Measurements from ENCODE around the gene CNTN2. TPM values are rescaled to one million over a fixed set of nuclear protein-coding genes. Genes with fewer than 3 reads are reported as not detected.

Gene CNTN2
- total RNA-seq, 1 donor from 2014 or later: not detected

- peaks cover 49% of the 10 kb centered on the region for H3K27me3 ChIP-seq (ENCODE audit: control insufficient read depth, insufficient read depth, low read length)
- DNase-seq (ENCODE audit: low read depth): no peak
These were observed 6.5 kb downstream of the CNTN2 start for GRCh38 chr1:205049479-205049878.

GRCh38 chr1:205052690-205053089, 9.7 kb downstream of the CNTN2 start:
- H3K27me3 ChIP-seq (ENCODE audit: control insufficient read depth, insufficient read depth, low read length): peaks cover 29% of the 10 kb centered on the region
- no peak for DNase-seq (ENCODE audit: low read depth)
- TF ChIP-seq CTCF (IDR thresholded peaks at IDR 0.05; ENCODE audit: insufficient read depth, low read length, poor library complexity, severe bottlenecking): no peak
- no peak overlapping the region for H3K4me3 ChIP-seq (ENCODE audit: low read depth, low read length)
- H3K36me3 ChIP-seq (ENCODE audit: control insufficient read depth, insufficient read depth, low read length): no peaks in the 10 kb centered on the region

More at GRCh38 chr1:205049479-205049878, 6.5 kb downstream of the CNTN2 start:
- no peak overlapping the region for H3K4me3 ChIP-seq (ENCODE audit: low read depth, low read length)
- TF ChIP-seq CTCF (IDR thresholded peaks at IDR 0.05; ENCODE audit: insufficient read depth, low read length, poor library complexity, severe bottlenecking): no peak
- H3K36me3 ChIP-seq (ENCODE audit: control insufficient read depth, insufficient read depth, low read length): no peaks in the 10 kb centered on the region

- Histone ChIP-seq H3K36me3 (ENCODE audit: control insufficient read depth, insufficient read depth, low read length) (no peaks in the 10 kb centered on the region), H3K27me3 (ENCODE audit: control insufficient read depth, insufficient read depth, low read length) (peaks cover 25% of the 10 kb centered on the region), H3K4me3 (ENCODE audit: low read depth, low read length) (no peak overlapping the region)
- TF ChIP-seq CTCF (IDR thresholded peaks at IDR 0.05; ENCODE audit: insufficient read depth, low read length, poor library complexity, severe bottlenecking): no peak
- no peak for DNase-seq (ENCODE audit: low read depth)
These were observed 10.3 kb downstream of the CNTN2 start for GRCh38 chr1:205053296-205053695.

- TF ChIP-seq CTCF (IDR thresholded peaks at IDR 0.05; ENCODE audit: insufficient read depth, low read length, poor library complexity, severe bottlenecking): no peak
- no peaks in the 10 kb centered on the region for H3K36me3 ChIP-seq (ENCODE audit: control insufficient read depth, insufficient read depth, low read length)
- H3K4me3 ChIP-seq (ENCODE audit: low read depth, low read length): no peak overlapping the region
- H3K27me3 ChIP-seq (ENCODE audit: control insufficient read depth, insufficient read depth, low read length): peaks cover 26% of the 10 kb centered on the region
- DNase-seq (ENCODE audit: low read depth): no peak
These were observed 11.0 kb downstream of the CNTN2 start for GRCh38 chr1:205054013-205054412.

GRCh38 chr1:205056188-205056611, 13.2 kb downstream of the CNTN2 start:
- no peak for TF ChIP-seq CTCF (IDR thresholded peaks at IDR 0.05; ENCODE audit: insufficient read depth, low read length, poor library complexity, severe bottlenecking)
- no peak overlapping the region for H3K4me3 ChIP-seq (ENCODE audit: low read depth, low read length)
- H3K27me3 ChIP-seq (ENCODE audit: control insufficient read depth, insufficient read depth, low read length): peaks cover 21% of the 10 kb centered on the region
- DNase-seq (ENCODE audit: low read depth): no peak
- H3K36me3 ChIP-seq (ENCODE audit: control insufficient read depth, insufficient read depth, low read length): no peaks in the 10 kb centered on the region

- peaks cover 22% of the 10 kb centered on the region for H3K27me3 ChIP-seq (ENCODE audit: control insufficient read depth, insufficient read depth, low read length)
These were observed 14.1 kb downstream of the CNTN2 start for GRCh38 chr1:205056956-205057568.

More at GRCh38 chr1:205056956-205057568, 14.1 kb downstream of the CNTN2 start:
- no peaks in the 10 kb centered on the region for H3K36me3 ChIP-seq (ENCODE audit: control insufficient read depth, insufficient read depth, low read length)
- no peak overlapping the region for H3K4me3 ChIP-seq (ENCODE audit: low read depth, low read length)
- TF ChIP-seq CTCF (IDR thresholded peaks at IDR 0.05; ENCODE audit: insufficient read depth, low read length, poor library complexity, severe bottlenecking): no peak
- no peak for DNase-seq (ENCODE audit: low read depth)
